Measurements from ENCODE around the gene FOSL1. TPM values are rescaled to one million over a fixed set of nuclear protein-coding genes. Genes with fewer than 3 reads are reported as not detected.

FOSL1 gene
- total RNA-seq, 4 donors from 2014 or later: 1.3 to 3.3 (median 1.4) TPM; not detected in 1

DNA sequence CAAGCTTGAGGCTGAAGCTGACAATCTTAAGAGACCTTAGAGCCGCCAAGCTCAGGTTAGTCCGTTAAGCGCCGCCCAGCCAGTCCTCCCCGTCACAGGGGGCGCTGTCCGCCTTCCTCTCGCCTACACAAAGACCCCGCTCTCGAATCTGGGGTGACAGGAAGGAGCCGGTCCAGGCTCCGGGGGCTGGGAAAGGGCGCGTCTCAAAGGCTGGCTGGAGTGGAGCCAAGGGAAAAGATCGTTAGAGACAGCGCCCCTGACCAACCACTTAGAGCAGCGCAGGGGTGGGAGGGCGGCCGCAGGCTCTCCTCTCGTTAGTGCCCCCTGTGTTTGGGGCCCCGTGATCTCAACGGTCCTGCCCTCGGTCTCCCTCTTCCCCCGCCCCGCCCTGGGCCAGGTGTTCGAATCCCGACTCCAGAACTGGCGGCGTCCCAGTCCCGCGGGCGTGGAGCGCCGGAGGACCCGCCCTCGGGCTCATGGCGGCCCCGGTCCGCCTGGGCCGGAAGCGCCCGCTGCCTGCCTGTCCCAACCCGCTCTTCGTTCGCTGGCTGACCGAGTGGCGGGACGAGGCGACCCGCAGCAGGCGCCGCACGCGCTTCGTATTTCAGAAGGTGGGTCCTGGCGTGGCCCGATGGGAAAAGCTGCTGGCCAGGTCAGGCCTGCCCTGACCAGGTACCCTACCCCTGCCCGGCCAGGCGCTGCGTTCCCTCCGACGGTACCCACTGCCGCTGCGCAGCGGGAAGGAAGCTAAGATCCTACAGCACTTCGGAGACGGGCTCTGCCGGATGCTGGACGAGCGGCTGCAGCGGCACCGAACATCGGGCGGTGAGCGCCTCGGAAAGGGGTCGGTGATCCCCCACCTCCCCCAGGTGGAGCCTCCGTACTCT is 39.7 kb downstream of the FOSL1 start, which contains the start of gene MUS81:
Gene MUS81 (plus strand): TSS at position 156 of the 887 bp plus-strand sequence. CDS start 321 bp downstream, at position 477.
- TF ChIP-seq CTCF (IDR thresholded peaks at IDR 0.05): peak; percentile 77 to 95 (median 89)
- TF ChIP-seq POLR2A (IDR thresholded peaks at IDR 0.05): peak; percentile 45 to 70
- peak; percentile 83 to 91 for TF ChIP-seq EP300 (IDR thresholded peaks at IDR 0.05)

GRCh38 chr11:65859812-65860277 is 40.3 kb downstream of the FOSL1 start:
- DNase-seq (ENCODE audit: low spot score in 2 of 2): no peak
- Histone ChIP-seq H3K4me1 (peaks cover 0 to 59% (median 24%) of the 10 kb centered on the region in 4 donors), H3K9me3 (no peaks in the 10 kb centered on the region), H3K27ac (peak overlapping the region; percentile 96 to 99 (median 98)), H3K36me3 (peaks cover 0 to 48% (median 28%) of the 10 kb centered on the region in 3 donors), H3K4me3 (peak overlapping the region; percentile 69 to 91 (median 88)), H3K27me3 (no peaks in the 10 kb centered on the region)
- no peak for TF ChIP-seq POLR2A (IDR thresholded peaks at IDR 0.05)
- no peak for TF ChIP-seq CTCF (IDR thresholded peaks at IDR 0.05)
- no peak for TF ChIP-seq EP300 (IDR thresholded peaks at IDR 0.05)
- 1 to 2% methylated on average over 16 of the region's 16 CpGs for WGBS, 2 donors

More for the DNA sequence above, 39.7 kb downstream of the FOSL1 start, which contains the start of gene MUS81:
- Histone ChIP-seq H3K27ac (peak within 1 kb of the TSS; percentile 96 to 99 (median 98)), H3K27me3 (no peaks in the 10 kb centered on the region), H3K4me1 (peaks cover 0 to 52% (median 24%) of the 10 kb centered on the region in 4 donors), H3K4me3 (peak within 1 kb of the TSS; percentile 69 to 91 (median 88)), H3K9me3 (no peaks in the 10 kb centered on the region), H3K36me3 (peaks cover 0 to 48% (median 26%) of the 10 kb centered on the region in 3 donors)
- WGBS, 2 donors: 0 to 1% methylated on average over 52 to 53 of the region's 78 CpGs
- DNase-seq (ENCODE audit: low spot score in 2 of 2): peak; percentile 97 to 99

- peak overlapping the region; percentile 96 to 99 (median 98) for H3K27ac ChIP-seq
- TF ChIP-seq EP300 (IDR thresholded peaks at IDR 0.05) (peak; percentile 53 to 98), CTCF (IDR thresholded peaks at IDR 0.05) (peak in 4 of 5 experiments; percentile 4 to 38 (median 18)), POLR2A (IDR thresholded peaks at IDR 0.05) (peak in 1 of 2 donors; percentile 96)
- H3K36me3 ChIP-seq: peaks cover 0 to 48% (median 26%) of the 10 kb centered on the region in 3 donors
- WGBS, 2 donors: 0 to 1% methylated on average over 21 to 32 of the region's 46 CpGs
- peaks cover 0 to 65% (median 24%) of the 10 kb centered on the region in 4 donors for H3K4me1 ChIP-seq
- DNase-seq (ENCODE audit: low spot score in 2 of 2): peak; percentile 98 to 99
- H3K4me3 ChIP-seq: peak overlapping the region; percentile 69 to 91 (median 88)
- no peaks in the 10 kb centered on the region for H3K27me3 ChIP-seq
- H3K9me3 ChIP-seq: no peaks in the 10 kb centered on the region
Observed at GRCh38 chr11:65859095-65859811, 40.9 kb downstream of the FOSL1 start.

DNA sequence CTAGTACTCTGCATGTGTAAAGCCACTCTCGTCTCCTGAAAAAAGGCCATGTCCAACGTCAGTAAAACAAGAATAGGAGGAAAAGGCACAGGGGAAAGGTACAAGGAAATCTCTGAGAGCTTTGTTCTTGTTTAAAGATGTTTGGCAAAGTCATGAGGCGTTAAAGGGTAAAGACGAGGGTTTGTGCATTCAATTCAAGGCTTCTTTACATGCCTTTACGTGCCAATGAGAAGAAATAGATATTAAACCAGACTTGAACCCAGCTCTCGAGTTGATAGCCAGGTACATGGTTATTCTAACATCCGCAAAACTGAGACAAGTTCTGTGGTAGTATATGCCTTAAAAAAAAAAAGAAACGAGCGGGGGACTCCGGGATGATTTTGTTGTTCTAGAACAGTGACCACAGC is 41.5 kb downstream of the FOSL1 start:
- no peaks in the 10 kb centered on the region for H3K9me3 ChIP-seq
- peak overlapping the region; percentile 96 to 99 (median 98) for H3K27ac ChIP-seq
- H3K36me3 ChIP-seq: peaks cover 1 to 48% (median 24%) of the 10 kb centered on the region in 3 donors
- no peak for DNase-seq (ENCODE audit: low spot score in 2 of 2)
- H3K4me3 ChIP-seq: peak overlapping the region; percentile 69 to 91 (median 88)
- H3K27me3 ChIP-seq: no peaks in the 10 kb centered on the region
- WGBS, 2 donors: 0 to 1% methylated on average over 10 of the region's 10 CpGs
- peaks cover 0 to 69% (median 24%) of the 10 kb centered on the region in 4 donors for H3K4me1 ChIP-seq
- TF ChIP-seq EP300 (IDR thresholded peaks at IDR 0.05): no peak
- no peak for TF ChIP-seq CTCF (IDR thresholded peaks at IDR 0.05)
- TF ChIP-seq POLR2A (IDR thresholded peaks at IDR 0.05): no peak

Measured in tibial nerve (tissue), 4 donors.